Central memory CD8-positive, alpha-beta T cell (primary cell): ENCODE data around the gene FRMD3.

Experiments
- ATAC-seq: fragments of 150-1000 bp; cut with Tn5 transposase; replicated peaks from 2 replicates; pipeline ENCODE4 v1.10.0; 2022; ENCODE audit warnings: mild to moderate bottlenecking, moderate FRiP score, moderate number of reproducible peaks; ENCODE audit not compliant: poor library complexity, severe bottlenecking; ENCODE audit errors: extremely low read depth
- DNase-seq, 2 donors: peaks; one replicate each; pipeline ENCODE4 v3.0.0; 2021; ENCODE audit warnings: low spot score in 2 of 2
- H3K27ac Mint-ChIP-seq: one replicate; pipeline ENCODE4 v1.8.0; 2022; ENCODE audit warnings: low read depth, mild to moderate bottlenecking, moderate library complexity, mixed read lengths
- H3K27me3 Mint-ChIP-seq: one replicate; pipeline ENCODE4 v1.8.0; 2022; ENCODE audit warnings: mixed read lengths
- H3K36me3 Mint-ChIP-seq: one replicate; pipeline ENCODE4 v1.8.0; 2022; ENCODE audit warnings: mild to moderate bottlenecking, moderate library complexity, mixed read lengths; ENCODE audit not compliant: insufficient read depth
- H3K4me1 Mint-ChIP-seq: one replicate; pipeline ENCODE4 v1.8.0; 2022; ENCODE audit warnings: mixed read lengths
- H3K4me3 Mint-ChIP-seq: one replicate; pipeline ENCODE4 v1.8.0; 2022; ENCODE audit warnings: mild to moderate bottlenecking, moderate library complexity, mixed read lengths
- H3K9me3 Mint-ChIP-seq: one replicate; pipeline ENCODE4 v1.8.0; 2022; ENCODE audit warnings: mixed read lengths

FRMD3 gene

GRCh38 chr9:83466351-83466750 lies 71.8 kb downstream of the FRMD3 start:
- Mint-ChIP-seq H3K4me1 (no peaks in the 10 kb centered on the region), H3K36me3 (no peaks in the 10 kb centered on the region)
- no peak for ATAC-seq

GRCh38 chr9:83459830-83460229 lies 78.4 kb downstream of the FRMD3 start:
- no peak for DNase-seq
- H3K4me3 Mint-ChIP-seq, result no peak overlapping the region
- no peaks in the 10 kb centered on the region for H3K36me3 Mint-ChIP-seq
- H3K9me3 Mint-ChIP-seq, result no peaks in the 10 kb centered on the region
- no peak for ATAC-seq
- H3K27me3 Mint-ChIP-seq, result no peaks in the 10 kb centered on the region
- H3K4me1 Mint-ChIP-seq, result no peaks in the 10 kb centered on the region
- H3K27ac Mint-ChIP-seq, result no peak overlapping the region

More at GRCh38 chr9:83466351-83466750, 71.8 kb downstream of the FRMD3 start:
- no peak for DNase-seq
- H3K9me3 Mint-ChIP-seq, result no peaks in the 10 kb centered on the region
- no peaks in the 10 kb centered on the region for H3K27me3 Mint-ChIP-seq
- no peak overlapping the region for H3K4me3 Mint-ChIP-seq
- H3K27ac Mint-ChIP-seq, result no peak overlapping the region

- no peak overlapping the region for H3K27ac Mint-ChIP-seq
- H3K4me1 Mint-ChIP-seq, result no peaks in the 10 kb centered on the region
- H3K36me3 Mint-ChIP-seq, result no peaks in the 10 kb centered on the region
- no peaks in the 10 kb centered on the region for H3K27me3 Mint-ChIP-seq
- H3K9me3 Mint-ChIP-seq, result no peaks in the 10 kb centered on the region
- H3K4me3 Mint-ChIP-seq, result no peak overlapping the region
- ATAC-seq, result no peak
- DNase-seq, result no peak
Observed at GRCh38 chr9:83458530-83458929, 79.7 kb downstream of the FRMD3 start.

GRCh38 chr9:83457005-83457404 lies 81.2 kb downstream of the FRMD3 start:
- Mint-ChIP-seq H3K27me3 (no peaks in the 10 kb centered on the region), H3K36me3 (no peaks in the 10 kb centered on the region), H3K27ac (no peak overlapping the region), H3K9me3 (no peaks in the 10 kb centered on the region), H3K4me1 (no peaks in the 10 kb centered on the region), H3K4me3 (no peak overlapping the region)
- ATAC-seq (no peak), DNase-seq (no peak)

GRCh38 chr9:83456226-83456625 lies 82.0 kb downstream of the FRMD3 start:
- DNase-seq (no peak), ATAC-seq (no peak)
- Mint-ChIP-seq H3K27me3 (no peaks in the 10 kb centered on the region), H3K27ac (no peak overlapping the region), H3K36me3 (no peaks in the 10 kb centered on the region), H3K9me3 (no peaks in the 10 kb centered on the region), H3K4me1 (no peaks in the 10 kb centered on the region), H3K4me3 (no peak overlapping the region)

GRCh38 chr9:83454076-83454475 lies 84.1 kb downstream of the FRMD3 start:
- no peak overlapping the region for H3K4me3 Mint-ChIP-seq
- no peak for DNase-seq
- H3K27me3 Mint-ChIP-seq, result no peaks in the 10 kb centered on the region
- H3K9me3 Mint-ChIP-seq, result no peaks in the 10 kb centered on the region
- no peak overlapping the region for H3K27ac Mint-ChIP-seq
- H3K36me3 Mint-ChIP-seq, result peaks cover 1% of the 10 kb centered on the region
- H3K4me1 Mint-ChIP-seq, result no peaks in the 10 kb centered on the region
- ATAC-seq, result no peak

GRCh38 chr9:83451308-83451707 lies 86.9 kb downstream of the FRMD3 start:
- Mint-ChIP-seq H3K4me1 (no peaks in the 10 kb centered on the region), H3K27me3 (no peaks in the 10 kb centered on the region), H3K36me3 (peaks cover 2% of the 10 kb centered on the region), H3K4me3 (no peak overlapping the region), H3K27ac (no peak overlapping the region), H3K9me3 (no peaks in the 10 kb centered on the region)
- ATAC-seq, result no peak
- no peak for DNase-seq

- ATAC-seq, result no peak
- no peak overlapping the region for H3K4me3 Mint-ChIP-seq
- no peaks in the 10 kb centered on the region for H3K27me3 Mint-ChIP-seq
Observed at GRCh38 chr9:83449983-83450382, 88.2 kb downstream of the FRMD3 start.

GRCh38 chr9:83449166-83449565 lies 89.0 kb downstream of the FRMD3 start:
- no peak overlapping the region for H3K27ac Mint-ChIP-seq
- no peak for DNase-seq
- peaks cover 6% of the 10 kb centered on the region for H3K36me3 Mint-ChIP-seq
- H3K4me1 Mint-ChIP-seq, result no peaks in the 10 kb centered on the region
- no peaks in the 10 kb centered on the region for H3K27me3 Mint-ChIP-seq
- H3K9me3 Mint-ChIP-seq, result no peaks in the 10 kb centered on the region
- no peak overlapping the region for H3K4me3 Mint-ChIP-seq
- no peak for ATAC-seq

More at GRCh38 chr9:83449983-83450382, 88.2 kb downstream of the FRMD3 start:
- Mint-ChIP-seq H3K27ac (no peak overlapping the region), H3K4me1 (no peaks in the 10 kb centered on the region), H3K36me3 (peaks cover 4% of the 10 kb centered on the region), H3K9me3 (no peaks in the 10 kb centered on the region)
- no peak for DNase-seq

GRCh38 chr9:83448626-83449025 lies 89.6 kb downstream of the FRMD3 start:
- no peak overlapping the region for H3K27ac Mint-ChIP-seq
- H3K36me3 Mint-ChIP-seq, result peaks cover 6% of the 10 kb centered on the region
- no peak overlapping the region for H3K4me3 Mint-ChIP-seq
- H3K27me3 Mint-ChIP-seq, result no peaks in the 10 kb centered on the region
- no peaks in the 10 kb centered on the region for H3K4me1 Mint-ChIP-seq
- ATAC-seq (no peak), DNase-seq (no peak)
- no peaks in the 10 kb centered on the region for H3K9me3 Mint-ChIP-seq

GRCh38 chr9:83447351-83447750 lies 90.8 kb downstream of the FRMD3 start:
- H3K4me1 Mint-ChIP-seq, result no peaks in the 10 kb centered on the region
- ATAC-seq (no peak), DNase-seq (no peak)
- no peaks in the 10 kb centered on the region for H3K27me3 Mint-ChIP-seq
- H3K4me3 Mint-ChIP-seq, result no peak overlapping the region
- H3K36me3 Mint-ChIP-seq, result peaks cover 6% of the 10 kb centered on the region
- H3K9me3 Mint-ChIP-seq, result no peaks in the 10 kb centered on the region
- H3K27ac Mint-ChIP-seq, result no peak overlapping the region

GRCh38 chr9:83445703-83446265 lies 92.4 kb downstream of the FRMD3 start:
- H3K4me1 Mint-ChIP-seq, result no peaks in the 10 kb centered on the region
- no peak overlapping the region for H3K27ac Mint-ChIP-seq
- ATAC-seq, result no peak

GRCh38 chr9:83444110-83444509 lies 94.1 kb downstream of the FRMD3 start:
- H3K36me3 Mint-ChIP-seq, result peaks cover 4% of the 10 kb centered on the region
- no peaks in the 10 kb centered on the region for H3K27me3 Mint-ChIP-seq
- ATAC-seq, result no peak
- no peaks in the 10 kb centered on the region for H3K9me3 Mint-ChIP-seq
- H3K4me3 Mint-ChIP-seq, result no peak overlapping the region
- no peaks in the 10 kb centered on the region for H3K4me1 Mint-ChIP-seq
- DNase-seq, result no peak
- H3K27ac Mint-ChIP-seq, result no peak overlapping the region

More at GRCh38 chr9:83445703-83446265, 92.4 kb downstream of the FRMD3 start:
- peaks cover 6% of the 10 kb centered on the region for H3K36me3 Mint-ChIP-seq
- no peaks in the 10 kb centered on the region for H3K9me3 Mint-ChIP-seq
- DNase-seq, result no peak
- no peaks in the 10 kb centered on the region for H3K27me3 Mint-ChIP-seq
- H3K4me3 Mint-ChIP-seq, result no peak overlapping the region

GRCh38 chr9:83441390-83441789 lies 96.8 kb downstream of the FRMD3 start:
- Mint-ChIP-seq H3K4me1 (no peaks in the 10 kb centered on the region), H3K4me3 (no peak overlapping the region), H3K9me3 (no peaks in the 10 kb centered on the region), H3K27me3 (no peaks in the 10 kb centered on the region), H3K36me3 (peaks cover 4% of the 10 kb centered on the region), H3K27ac (no peak overlapping the region)
- no peak for ATAC-seq
- DNase-seq, result no peak
